MCF 10A (cell line): Measurements from ENCODE around the gene RAE1. TPM values are rescaled to one million over a fixed set of nuclear protein-coding genes. Genes with fewer than 3 reads are reported as not detected.

ENCODE experiments used
- BruUV-seq: library from RNA; stranded (reverse); fragments of 400-500 nt; replicated peaks from 2 replicates; lab custom pipeline; 2021; lab: Mats Ljungman, UMichigan
- CTCF ChIA-PET: fragments of 300-600 bp; sonication (Branson Sonifier 250); formaldehyde crosslinking; extraction: SDS; loops from one replicate; lab custom pipeline; 2021; ENCODE audit warnings: antibody characterized with exemption, inconsistent platforms; lab: Yijun Ruan, JAX
- POLR2A ChIA-PET: fragments of 300-600, 350-650 bp; sonication (Branson Sonifier 250); formaldehyde crosslinking; extraction: SDS; loops from one replicate; lab custom pipeline; 2020; ENCODE audit warnings: antibody characterized with exemption, inconsistent platforms; lab: Yijun Ruan, JAX
- DNase-seq: peaks from one replicate; pipeline ENCODE4 v3.0.0-alpha.2; 2018; ENCODE audit not compliant: unreplicated experiment
- H3K27ac Mint-ChIP-seq: one replicate; pipeline ENCODE4 v1.8.0; 2022; ENCODE audit warnings: mild to moderate bottlenecking, low read depth, mixed read lengths; ENCODE audit not compliant: unreplicated experiment
- H3K27me3 Mint-ChIP-seq: one replicate; pipeline ENCODE4 v1.8.0; 2022; ENCODE audit warnings: mixed read lengths; ENCODE audit not compliant: insufficient read depth, unreplicated experiment
- H3K36me3 Mint-ChIP-seq: one replicate; pipeline ENCODE4 v1.8.0; 2022; ENCODE audit warnings: mild to moderate bottlenecking, moderate library complexity, mixed read lengths; ENCODE audit not compliant: insufficient read depth, unreplicated experiment
- H3K4me1 Mint-ChIP-seq: one replicate; pipeline ENCODE4 v1.8.0; 2022; ENCODE audit warnings: mixed read lengths; ENCODE audit not compliant: insufficient read depth, unreplicated experiment
- H3K4me3 Mint-ChIP-seq: one replicate; pipeline ENCODE4 v1.8.0; 2022; ENCODE audit warnings: mild to moderate bottlenecking, moderate library complexity, mixed read lengths; ENCODE audit not compliant: unreplicated experiment
- H3K9me3 Mint-ChIP-seq: one replicate; pipeline ENCODE4 v1.8.0; 2022; ENCODE audit warnings: mixed read lengths; ENCODE audit not compliant: unreplicated experiment
- intact Hi-C: fragments of 100-400 bp; cut with micrococcal nuclease; formaldehyde crosslinking; loops from 2 replicates; pipeline ENCODE4 v1.14.1; 2022
- total RNA-seq: library from RNA; stranded (reverse); gene quantifications from 2 replicates; pipeline ENCODE4 v1.2.3, GENCODE V29; 2022
- TF ChIP-seq, protein P1 (sequence below): fragments of 200-600 bp; IDR thresholded peaks from one replicate; pipeline ENCODE4 v1.8.0; 2022; ENCODE audit warnings: antibody characterized with exemption, mild to moderate bottlenecking; ENCODE audit not compliant: unreplicated experiment

RAE1 gene
- total RNA-seq, 1 experiment from 2014 or later, result 46.7 TPM

DNA sequence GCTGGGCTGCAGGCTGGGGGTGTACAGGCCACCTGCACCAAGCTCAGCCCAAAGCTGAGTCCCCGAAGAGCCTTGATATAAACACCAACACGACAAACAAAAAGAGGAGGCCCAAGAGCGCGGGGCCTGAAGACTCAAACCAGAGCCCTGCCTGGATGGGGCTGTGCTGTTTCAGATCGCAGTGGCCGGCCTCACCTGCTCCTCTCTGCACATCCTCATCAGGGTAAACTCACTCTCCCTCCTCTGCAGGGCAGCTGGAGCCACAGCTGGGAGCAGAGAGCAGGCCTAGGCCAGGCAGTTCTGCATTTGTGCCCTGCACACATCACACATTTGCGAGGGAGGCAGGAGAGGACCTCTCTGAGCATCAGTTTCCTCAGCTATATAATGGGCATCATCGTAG lies 36.4 kb downstream of the RAE1 start:
- no peaks in the 10 kb centered on the region for H3K9me3 Mint-ChIP-seq
- no peaks in the 10 kb centered on the region for H3K27me3 Mint-ChIP-seq
- no TSS peak for BruUV-seq
- H3K4me3 Mint-ChIP-seq, result no peak overlapping the region
- DNase-seq, result no peak
- ChIA-PET POLR2A (no interaction called here), CTCF (interaction anchor here (0.6 to 6.2 kb wide), 9 partner anchors 8 to 946 kb away, joined by 3 to 40 read pairs (median 4); no protein-coding TSS in a partner anchor)
- TF ChIP-seq, protein P1, sequence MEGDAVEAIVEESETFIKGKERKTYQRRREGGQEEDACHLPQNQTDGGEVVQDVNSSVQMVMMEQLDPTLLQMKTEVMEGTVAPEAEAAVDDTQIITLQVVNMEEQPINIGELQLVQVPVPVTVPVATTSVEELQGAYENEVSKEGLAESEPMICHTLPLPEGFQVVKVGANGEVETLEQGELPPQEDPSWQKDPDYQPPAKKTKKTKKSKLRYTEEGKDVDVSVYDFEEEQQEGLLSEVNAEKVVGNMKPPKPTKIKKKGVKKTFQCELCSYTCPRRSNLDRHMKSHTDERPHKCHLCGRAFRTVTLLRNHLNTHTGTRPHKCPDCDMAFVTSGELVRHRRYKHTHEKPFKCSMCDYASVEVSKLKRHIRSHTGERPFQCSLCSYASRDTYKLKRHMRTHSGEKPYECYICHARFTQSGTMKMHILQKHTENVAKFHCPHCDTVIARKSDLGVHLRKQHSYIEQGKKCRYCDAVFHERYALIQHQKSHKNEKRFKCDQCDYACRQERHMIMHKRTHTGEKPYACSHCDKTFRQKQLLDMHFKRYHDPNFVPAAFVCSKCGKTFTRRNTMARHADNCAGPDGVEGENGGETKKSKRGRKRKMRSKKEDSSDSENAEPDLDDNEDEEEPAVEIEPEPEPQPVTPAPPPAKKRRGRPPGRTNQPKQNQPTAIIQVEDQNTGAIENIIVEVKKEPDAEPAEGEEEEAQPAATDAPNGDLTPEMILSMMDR, result no peak
- H3K4me1 Mint-ChIP-seq, result no peaks in the 10 kb centered on the region
- no peak overlapping the region for H3K27ac Mint-ChIP-seq
- intact Hi-C loops, result loop anchor here (10.0 kb wide), 1 partner anchor 827 kb away; no protein-coding TSS in a partner anchor
- peaks cover 11% of the 10 kb centered on the region for H3K36me3 Mint-ChIP-seq

DNA sequence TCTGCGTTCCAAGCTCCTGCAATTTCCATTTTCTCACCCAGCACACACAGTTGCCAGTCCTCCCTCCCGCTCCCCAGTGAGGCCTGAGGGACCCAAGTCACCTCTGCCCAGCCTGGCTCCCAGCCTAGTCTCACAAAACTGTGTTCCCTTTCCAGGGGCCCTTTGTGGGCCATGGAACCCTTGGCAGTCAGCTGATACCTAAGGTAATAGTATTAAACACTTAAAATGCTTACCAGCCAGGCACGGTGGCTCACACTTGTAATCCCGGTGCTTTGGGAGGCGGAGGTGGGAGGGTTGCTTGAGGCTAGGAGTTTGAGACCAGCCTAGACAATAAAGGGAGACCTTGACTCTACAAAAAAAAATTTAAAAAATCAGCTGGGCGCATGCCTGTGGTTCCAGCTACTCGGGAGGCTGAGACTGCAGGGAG lies 36.9 kb downstream of the RAE1 start:
- H3K27me3 Mint-ChIP-seq, result no peaks in the 10 kb centered on the region
- intact Hi-C loops, result loop anchor here (10.0 kb wide), 1 partner anchor 827 kb away; no protein-coding TSS in a partner anchor
- ChIA-PET CTCF (interaction anchor here (0.6 to 6.2 kb wide), 7 partner anchors 8 to 703 kb away, joined by 3 to 40 read pairs (median 6); no protein-coding TSS in a partner anchor), POLR2A (no interaction called here)
- H3K4me3 Mint-ChIP-seq, result no peak overlapping the region
- DNase-seq, result no peak
- peaks cover 6% of the 10 kb centered on the region for H3K36me3 Mint-ChIP-seq
- H3K9me3 Mint-ChIP-seq, result no peaks in the 10 kb centered on the region
- TF ChIP-seq, protein P1, result no peak
- no peaks in the 10 kb centered on the region for H3K4me1 Mint-ChIP-seq
- BruUV-seq, result no TSS peak
- H3K27ac Mint-ChIP-seq, result no peak overlapping the region

DNA sequence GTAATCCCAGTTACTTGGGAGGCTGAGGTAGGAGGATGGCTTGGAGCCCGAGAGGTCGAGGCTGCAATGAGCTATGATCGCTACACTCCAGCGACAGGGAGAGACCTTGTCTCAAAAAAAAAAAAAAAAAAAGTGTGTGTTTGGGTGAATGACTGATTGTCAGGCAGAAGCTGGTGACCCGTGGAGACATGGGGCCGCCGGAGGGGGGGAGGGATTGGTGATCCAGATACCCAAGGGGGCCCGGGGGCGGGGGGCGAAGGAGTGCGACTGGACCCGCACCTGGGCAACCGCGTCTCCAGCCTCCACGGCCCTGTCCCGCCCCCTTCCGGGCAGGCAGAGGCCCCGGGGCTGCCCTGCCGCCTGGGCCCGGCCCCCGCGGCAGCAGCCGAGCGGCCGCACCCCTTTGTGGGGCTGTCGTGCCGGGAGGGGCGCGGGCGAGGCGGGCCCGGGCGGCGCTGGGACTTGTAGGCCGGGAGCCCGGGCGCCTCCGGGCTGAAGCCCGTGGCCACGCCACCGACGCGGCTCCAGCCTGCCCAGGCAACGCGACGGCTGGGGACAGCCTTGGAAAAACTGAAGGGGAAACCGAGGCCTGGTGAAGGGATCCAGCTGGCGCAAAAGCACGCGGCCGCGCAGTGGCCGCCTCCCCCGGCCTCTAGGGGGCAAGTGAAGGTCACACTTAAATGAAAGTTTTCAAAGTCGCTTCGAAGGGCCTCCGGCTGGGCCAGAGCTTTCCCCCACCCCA lies 38.1 kb downstream of the RAE1 start:
- H3K27ac Mint-ChIP-seq, result no peak overlapping the region

More for the DNA sequence above, 38.1 kb downstream of the RAE1 start:
- H3K9me3 Mint-ChIP-seq, result no peaks in the 10 kb centered on the region
- no peak overlapping the region for H3K4me3 Mint-ChIP-seq
- TF ChIP-seq, protein P1, result peak; percentile 25
- BruUV-seq, result no TSS peak
- H3K4me1 Mint-ChIP-seq, result no peaks in the 10 kb centered on the region
- intact Hi-C loops, result loop anchor here (10.0 kb wide), 1 partner anchor 826 kb away; no protein-coding TSS in a partner anchor
- H3K27me3 Mint-ChIP-seq, result no peaks in the 10 kb centered on the region
- ChIA-PET CTCF (interaction anchor here (0.6 to 6.2 kb wide), 8 partner anchors 9 to 821 kb away, joined by 3 to 40 read pairs (median 3); no protein-coding TSS in a partner anchor), POLR2A (no interaction called here)
- no peak for DNase-seq
- no peaks in the 10 kb centered on the region for H3K36me3 Mint-ChIP-seq
